A673 (cell line): ENCODE data around the gene GPR15.

ENCODE experiments used
- EZH2 ChIP-seq: fragments of 200-600 bp; sonication (generic); IDR thresholded peaks from 2 replicates; pipeline ENCODE4 v1.6.1; 2017; ENCODE audit warnings: borderline replicate concordance, low read depth, mild to moderate bottlenecking, mixed read lengths, antibody characterized with exemption, low read length; ENCODE audit not compliant: poor library complexity, severe bottlenecking
- TF ChIP-seq, protein P1 (sequence below): fragments of 300-800, 200-600 bp; sonication (generic); conservative IDR thresholded peaks from 2 replicates; pipeline ENCODE4 v1.5.1; 2017; ENCODE audit warnings: low read depth, mild to moderate bottlenecking, antibody characterized with exemption, low read length, moderate library complexity, mixed read lengths

DNA sequence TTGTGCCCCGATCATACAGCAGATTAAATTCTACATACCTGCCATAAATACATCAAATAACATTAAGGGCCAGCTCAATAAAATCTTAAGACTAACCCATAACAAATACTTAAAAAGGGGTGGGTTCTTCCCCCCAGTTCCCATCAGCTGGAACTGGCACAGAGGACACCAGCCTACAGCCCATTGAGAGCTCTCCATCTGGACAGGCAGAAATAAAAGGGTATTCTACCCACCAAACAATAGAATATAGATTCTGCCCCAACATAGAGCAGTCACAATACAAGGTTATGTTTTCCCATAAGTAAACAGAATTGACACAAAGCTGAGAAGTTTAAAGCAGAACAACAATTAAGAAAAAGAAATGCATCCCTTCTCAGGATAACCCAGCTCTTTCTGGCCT is 49.7 kb downstream of the GPR15 start:
- TF ChIP-seq, protein P1, sequence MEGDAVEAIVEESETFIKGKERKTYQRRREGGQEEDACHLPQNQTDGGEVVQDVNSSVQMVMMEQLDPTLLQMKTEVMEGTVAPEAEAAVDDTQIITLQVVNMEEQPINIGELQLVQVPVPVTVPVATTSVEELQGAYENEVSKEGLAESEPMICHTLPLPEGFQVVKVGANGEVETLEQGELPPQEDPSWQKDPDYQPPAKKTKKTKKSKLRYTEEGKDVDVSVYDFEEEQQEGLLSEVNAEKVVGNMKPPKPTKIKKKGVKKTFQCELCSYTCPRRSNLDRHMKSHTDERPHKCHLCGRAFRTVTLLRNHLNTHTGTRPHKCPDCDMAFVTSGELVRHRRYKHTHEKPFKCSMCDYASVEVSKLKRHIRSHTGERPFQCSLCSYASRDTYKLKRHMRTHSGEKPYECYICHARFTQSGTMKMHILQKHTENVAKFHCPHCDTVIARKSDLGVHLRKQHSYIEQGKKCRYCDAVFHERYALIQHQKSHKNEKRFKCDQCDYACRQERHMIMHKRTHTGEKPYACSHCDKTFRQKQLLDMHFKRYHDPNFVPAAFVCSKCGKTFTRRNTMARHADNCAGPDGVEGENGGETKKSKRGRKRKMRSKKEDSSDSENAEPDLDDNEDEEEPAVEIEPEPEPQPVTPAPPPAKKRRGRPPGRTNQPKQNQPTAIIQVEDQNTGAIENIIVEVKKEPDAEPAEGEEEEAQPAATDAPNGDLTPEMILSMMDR = no peak
- no peak for TF ChIP-seq EZH2
